MV-4-11 (cell line): ENCODE data around the gene VCX3B.
"Not testable (repeated sequence)": the region's sequence is repeated elsewhere in the genome, so short reads cannot be mapped to it uniquely, and the experiment has no call there.

ENCODE experiments used
- DNase-seq: peaks from one replicate; lab custom pipeline; 2025; lab: John Stamatoyannopoulos, UW

Gene VCX3B

GRCh38 chrX:8464530-8464929 is at the start of gene VCX3B:
VCX3B (plus strand) TSS chrX:8464830; CDS start chrX:8465451, 621 bp downstream.
- not testable (repeated sequence) for DNase-seq

GRCh38 chrX:8418301-8418700 is 46.3 kb upstream of the VCX3B start:
- DNase-seq: no peak

GRCh38 chrX:8424912-8425311 is 39.7 kb upstream of the VCX3B start:
- no peak for DNase-seq

- DNase-seq: no peak
Observed at GRCh38 chrX:8429692-8430249, 34.9 kb upstream of the VCX3B start.

- no peak for DNase-seq
Observed at GRCh38 chrX:8430444-8430843, 34.2 kb upstream of the VCX3B start.

DNA sequence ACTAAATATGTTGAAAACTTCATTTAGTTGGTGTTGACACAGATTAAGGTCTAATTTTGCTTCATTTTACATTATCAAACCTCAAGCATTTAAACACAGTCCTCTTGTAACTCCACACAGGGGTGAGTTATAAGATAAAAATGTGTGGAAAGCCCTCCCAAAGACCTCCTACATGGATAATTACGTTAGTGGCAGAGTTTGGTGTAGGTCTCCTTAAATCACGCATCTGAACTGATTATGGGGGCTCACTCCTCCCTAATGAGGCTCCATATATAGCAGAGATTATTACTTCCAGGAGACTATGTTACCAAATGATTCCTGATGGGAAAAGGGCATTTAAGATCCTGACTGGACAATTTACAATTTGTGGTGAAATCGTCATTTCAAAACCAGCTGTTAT is 32.2 kb upstream of the VCX3B start:
- DNase-seq: no peak

DNA sequence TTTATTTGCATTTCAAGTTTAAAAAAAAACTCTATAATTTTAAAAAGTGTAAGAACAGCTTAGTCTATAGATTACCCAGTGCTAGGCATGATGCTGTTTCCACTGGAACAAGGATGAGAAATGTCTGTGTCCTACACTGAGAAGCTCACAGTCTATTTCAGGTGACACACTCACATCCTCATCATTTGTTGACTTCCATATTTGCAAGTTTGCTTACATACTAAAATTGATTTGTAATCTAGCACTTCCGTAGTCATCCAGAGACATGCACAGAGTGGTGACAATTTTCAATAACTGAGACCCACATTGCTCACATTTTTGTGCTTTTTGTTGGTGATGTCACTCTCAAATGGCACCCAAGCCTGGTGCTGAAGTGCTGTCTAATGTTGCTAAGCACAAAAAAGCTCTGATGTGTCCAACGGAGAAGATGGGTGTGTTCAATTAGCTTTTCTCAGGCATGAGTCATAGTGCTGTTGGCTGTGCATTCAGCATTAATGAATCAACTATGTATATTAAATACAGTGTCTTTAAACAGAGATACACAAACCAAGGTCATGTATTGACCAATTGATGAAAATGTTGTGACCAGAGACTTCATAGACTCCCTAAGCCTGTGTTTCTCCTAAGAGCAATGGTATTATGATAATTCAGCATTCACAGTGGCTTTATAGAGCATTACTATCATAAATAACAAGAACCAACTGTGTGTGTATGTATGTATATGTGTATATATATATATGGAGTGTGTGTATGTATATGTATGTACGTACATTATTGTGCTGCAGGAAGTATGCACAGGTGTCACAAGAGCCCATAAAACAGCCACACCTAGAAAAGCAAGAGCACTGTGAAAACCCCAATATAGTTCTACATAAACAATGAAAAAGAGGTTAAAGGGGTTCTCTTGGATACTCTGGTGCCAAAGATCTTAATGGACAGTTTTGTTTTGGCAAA is 31.2 kb upstream of the VCX3B start:
- no peak for DNase-seq

DNA sequence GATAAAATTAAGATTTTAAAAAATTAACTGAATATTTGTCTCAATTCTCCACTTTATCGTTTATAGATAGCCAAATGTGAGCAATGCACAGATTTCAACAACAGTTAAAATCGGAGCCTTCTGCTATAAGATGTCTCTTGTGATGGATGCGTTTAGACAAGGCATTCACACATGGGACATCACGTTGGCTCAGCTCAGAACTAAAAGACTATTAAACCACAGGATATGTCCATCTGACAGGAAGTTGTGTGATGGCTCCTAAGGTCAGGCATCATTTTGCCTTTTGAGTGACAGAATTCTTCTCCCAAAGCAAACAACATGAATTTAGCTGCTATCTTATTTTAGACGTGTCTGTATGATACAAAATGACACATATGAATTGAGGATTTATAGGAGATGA is 17.3 kb upstream of the VCX3B start:
- DNase-seq: no peak

DNA sequence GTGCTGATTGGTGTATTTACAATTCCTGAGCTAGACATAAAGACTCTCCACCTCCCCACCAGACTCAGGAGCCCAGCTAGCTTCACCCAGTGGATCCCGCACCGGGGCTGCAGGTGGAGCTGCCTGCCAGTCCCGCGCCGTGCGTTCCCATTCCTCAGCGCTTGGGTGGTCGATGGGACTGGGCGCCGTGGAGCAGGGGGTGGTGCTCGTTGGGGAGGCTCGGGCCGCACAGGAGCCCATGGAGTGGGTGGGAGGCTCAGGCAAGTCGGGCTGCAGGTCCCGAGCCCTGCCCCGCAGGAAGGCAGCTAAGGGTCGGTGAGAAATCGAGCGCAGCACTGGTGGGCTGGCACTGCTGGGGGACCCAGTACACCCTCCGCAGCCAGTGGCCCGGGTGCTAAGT is 12.3 kb upstream of the VCX3B start:
- not testable (repeated sequence) for DNase-seq

DNA sequence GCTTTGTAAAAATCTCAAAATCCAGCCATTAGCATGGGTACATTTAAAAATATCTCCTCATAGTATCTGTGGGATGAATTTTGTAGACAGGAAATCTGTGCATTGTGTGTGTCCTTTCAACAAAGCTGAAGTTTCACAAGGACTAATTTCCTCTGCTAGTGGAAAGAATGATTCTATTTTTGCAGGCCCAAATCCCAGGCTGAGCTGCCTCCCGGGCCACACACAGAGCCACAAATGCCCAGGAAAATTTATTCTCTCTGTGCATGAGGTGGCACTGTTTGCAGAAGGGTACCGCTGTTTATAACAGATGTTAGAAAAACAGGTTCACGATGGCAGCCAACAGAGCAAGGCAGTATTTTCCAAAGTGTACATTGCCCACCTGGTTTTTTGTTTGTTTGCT is 11.0 kb upstream of the VCX3B start:
- no peak for DNase-seq

DNA sequence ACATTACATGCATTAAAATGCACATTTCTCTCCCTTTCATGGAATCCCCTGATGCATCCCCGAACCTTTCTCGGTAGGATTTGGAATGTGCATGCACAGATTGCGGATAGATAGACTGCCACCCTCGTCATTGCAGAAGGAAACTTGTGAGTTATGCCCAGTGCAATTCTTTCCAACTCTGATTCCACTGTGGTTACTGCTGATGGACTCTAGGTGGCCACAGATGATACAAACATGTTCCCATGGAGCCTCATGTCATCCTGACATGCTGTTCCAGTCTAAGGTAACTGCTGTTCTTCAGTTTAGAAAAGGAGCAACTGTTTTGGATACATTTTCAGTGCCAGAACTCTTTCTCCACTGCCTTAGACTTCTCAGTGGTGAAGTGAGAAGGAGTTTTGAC is 9.1 kb upstream of the VCX3B start:
- no peak for DNase-seq

GRCh38 chrX:8462488-8462887 is 2.1 kb upstream of the VCX3B start:
- DNase-seq: no peak

- no peak for DNase-seq
Observed at GRCh38 chrX:8484360-8484949, 19.8 kb downstream of the VCX3B start.

- DNase-seq: not testable (repeated sequence)
Observed at GRCh38 chrX:8495036-8495435, 30.4 kb downstream of the VCX3B start.

GRCh38 chrX:8500203-8500602 is 35.6 kb downstream of the VCX3B start:
- DNase-seq: no peak

DNA sequence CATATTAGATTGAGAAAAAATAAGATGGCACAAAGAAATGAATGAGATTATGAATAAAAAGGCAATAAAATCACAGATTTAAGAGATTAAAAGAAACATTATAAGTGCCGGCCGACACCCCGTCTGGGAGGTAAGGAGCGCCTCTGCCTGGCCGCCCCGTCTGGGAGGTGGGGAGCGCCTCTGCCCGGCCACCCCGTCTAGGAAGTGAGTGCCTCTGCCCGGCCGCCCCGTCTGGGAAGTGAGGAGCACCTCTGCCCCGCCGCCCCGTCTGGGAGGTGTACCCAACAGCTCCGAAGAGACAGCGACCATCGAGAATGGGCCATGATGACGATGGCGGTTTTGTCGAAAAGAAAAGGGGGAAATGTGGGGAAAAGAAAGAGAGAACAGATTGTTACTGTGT is 37.5 kb downstream of the VCX3B start:
- DNase-seq: not testable (repeated sequence)

GRCh38 chrX:8504451-8504850 is 39.8 kb downstream of the VCX3B start:
- no peak for DNase-seq
